Thyroid gland (tissue), 4 donors: ENCODE data around the gene COQ10A.

Experiments
- POLR2A ChIP-seq, 2 donors: fragments of 450-650 bp; IDR thresholded peaks; one replicate each; pipeline ENCODE4 v1.6.1; 2017; ENCODE audit warnings: antibody characterized with exemption in 2 of 2, mild to moderate bottlenecking in 2 of 2, moderate library complexity in 1 of 2
- TF ChIP-seq, protein P1 (sequence below), 6 experiments: fragments of 200-600 bp in 3 of 6; fragments of 450-650 bp in 3 of 6; sonication (generic) in 3 of 6; IDR thresholded peaks; one replicate each; pipeline ENCODE4 v1.5.1; 2016 to 2019; ENCODE audit warnings: antibody characterized with exemption in 6 of 6, mild to moderate bottlenecking in 2 of 6, inconsistent platforms in 1 of 6, moderate library complexity in 1 of 6

DNA sequence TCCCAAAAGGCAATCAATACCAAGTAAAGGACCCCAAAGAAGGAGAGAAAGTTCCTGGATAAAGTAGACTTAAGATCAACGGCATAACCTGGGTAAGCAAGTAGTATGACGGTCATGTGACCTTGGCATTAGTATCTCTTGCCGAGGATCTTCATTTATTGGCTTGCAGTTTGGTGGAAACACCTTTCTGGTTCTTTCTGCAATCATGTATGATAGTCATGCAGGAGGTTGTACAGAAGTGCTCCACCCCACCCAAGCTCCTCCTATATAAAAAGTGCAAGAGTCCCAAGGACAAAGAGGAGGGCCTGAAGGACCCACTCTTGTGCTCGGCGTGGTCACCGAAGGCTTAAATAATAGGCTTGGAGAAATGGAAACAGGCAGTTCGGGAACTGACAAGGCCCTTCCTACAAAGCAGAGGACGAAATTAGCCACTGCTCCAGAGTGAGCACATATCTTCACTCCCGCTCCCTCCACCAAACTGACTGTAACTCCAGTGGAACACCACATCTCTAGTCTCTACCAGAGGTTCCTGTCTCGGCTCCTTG is 32.6 kb downstream of the COQ10A start:
- TF ChIP-seq, protein P1, sequence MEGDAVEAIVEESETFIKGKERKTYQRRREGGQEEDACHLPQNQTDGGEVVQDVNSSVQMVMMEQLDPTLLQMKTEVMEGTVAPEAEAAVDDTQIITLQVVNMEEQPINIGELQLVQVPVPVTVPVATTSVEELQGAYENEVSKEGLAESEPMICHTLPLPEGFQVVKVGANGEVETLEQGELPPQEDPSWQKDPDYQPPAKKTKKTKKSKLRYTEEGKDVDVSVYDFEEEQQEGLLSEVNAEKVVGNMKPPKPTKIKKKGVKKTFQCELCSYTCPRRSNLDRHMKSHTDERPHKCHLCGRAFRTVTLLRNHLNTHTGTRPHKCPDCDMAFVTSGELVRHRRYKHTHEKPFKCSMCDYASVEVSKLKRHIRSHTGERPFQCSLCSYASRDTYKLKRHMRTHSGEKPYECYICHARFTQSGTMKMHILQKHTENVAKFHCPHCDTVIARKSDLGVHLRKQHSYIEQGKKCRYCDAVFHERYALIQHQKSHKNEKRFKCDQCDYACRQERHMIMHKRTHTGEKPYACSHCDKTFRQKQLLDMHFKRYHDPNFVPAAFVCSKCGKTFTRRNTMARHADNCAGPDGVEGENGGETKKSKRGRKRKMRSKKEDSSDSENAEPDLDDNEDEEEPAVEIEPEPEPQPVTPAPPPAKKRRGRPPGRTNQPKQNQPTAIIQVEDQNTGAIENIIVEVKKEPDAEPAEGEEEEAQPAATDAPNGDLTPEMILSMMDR (IDR thresholded peaks at IDR 0.05), result no peak
- no peak for TF ChIP-seq POLR2A (IDR thresholded peaks at IDR 0.05)
